Colon (tissue), 2 donors: ENCODE results near the gene ANGPTL2.

ENCODE experiments used
- FAIRE-seq: peaks from 2 replicates; lab custom pipeline; 2012; peaks lifted over from hg19 to GRCh38; lab: Jason Lieb, UNC
- donor health status: control.
- donor health status: control.

Gene ANGPTL2

DNA sequence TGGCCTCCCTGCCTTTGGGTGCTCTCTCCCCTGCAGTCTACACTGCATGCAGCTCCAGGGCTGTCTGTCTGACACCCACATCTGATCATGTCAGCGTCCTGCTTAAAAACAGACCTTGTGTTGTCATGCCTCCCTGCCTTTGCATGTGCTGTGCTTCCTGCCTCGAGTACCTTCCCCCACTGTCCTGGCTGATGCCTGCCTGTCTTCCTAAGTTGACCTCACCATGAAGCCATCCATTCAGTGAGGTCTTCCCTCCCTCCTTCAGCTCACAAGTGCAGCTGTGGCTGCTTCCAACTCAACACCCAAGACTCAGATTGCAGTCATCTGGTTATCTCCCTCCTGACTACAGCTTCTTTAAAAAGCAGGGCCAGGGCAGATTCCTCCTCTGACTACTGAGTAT lies 5.5 kb downstream of the ANGPTL2 start:
- no peak for FAIRE-seq

DNA sequence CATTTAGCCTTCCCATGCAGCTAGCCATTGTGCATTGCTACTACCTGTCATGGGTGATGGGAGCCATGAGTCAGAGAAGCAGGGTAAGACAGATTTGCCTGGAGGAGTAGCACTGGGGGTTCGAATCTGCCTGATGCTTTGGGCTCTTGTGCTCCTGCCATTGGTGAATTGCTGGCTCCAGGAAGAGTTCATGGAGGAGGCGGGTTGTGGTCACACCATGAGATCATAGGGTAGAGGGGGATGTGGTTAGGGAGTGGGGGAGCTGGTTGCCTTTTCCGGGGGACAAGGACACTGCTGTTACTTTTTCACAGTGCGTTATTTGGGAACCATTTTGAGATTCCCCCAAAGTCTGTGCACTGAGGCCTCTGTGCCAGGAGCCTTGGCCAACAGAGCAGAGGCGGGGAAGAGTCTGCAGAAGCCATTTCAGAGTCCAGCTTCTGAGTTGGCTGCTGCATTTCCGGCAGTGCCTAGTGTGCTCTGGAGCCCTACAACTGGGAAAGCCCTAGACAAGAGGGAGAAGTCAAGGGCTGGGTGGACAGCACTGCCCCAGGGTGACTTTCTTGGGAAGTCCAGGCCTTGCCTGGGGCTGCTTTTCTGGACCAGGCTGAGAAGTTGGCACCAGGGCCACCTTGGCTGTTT lies 6.2 kb downstream of the ANGPTL2 start:
- FAIRE-seq: no peak

DNA sequence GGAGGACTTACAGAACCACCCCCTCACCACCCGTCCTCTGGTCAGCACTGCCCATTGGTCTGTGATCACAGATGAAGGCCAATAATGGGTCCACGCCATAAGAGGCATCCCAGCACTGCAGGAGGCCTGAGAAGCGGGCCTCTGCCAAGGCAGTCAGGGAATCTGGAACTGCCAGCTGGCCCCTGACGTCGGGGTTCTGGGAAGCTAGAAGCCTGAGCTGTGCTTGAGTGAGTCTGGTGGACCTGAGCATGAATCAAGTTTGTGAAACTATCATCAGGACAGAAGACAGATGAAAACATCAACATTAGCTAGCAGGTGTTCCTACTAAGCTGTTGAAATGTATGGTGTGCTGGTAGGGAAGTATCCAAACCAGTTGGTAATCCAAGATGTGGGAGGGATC lies 7.8 kb downstream of the ANGPTL2 start:
- FAIRE-seq: no peak

- FAIRE-seq: no peak
These were observed 9.1 kb downstream of the ANGPTL2 start for GRCh38 chr9:127113191-127113972.

DNA sequence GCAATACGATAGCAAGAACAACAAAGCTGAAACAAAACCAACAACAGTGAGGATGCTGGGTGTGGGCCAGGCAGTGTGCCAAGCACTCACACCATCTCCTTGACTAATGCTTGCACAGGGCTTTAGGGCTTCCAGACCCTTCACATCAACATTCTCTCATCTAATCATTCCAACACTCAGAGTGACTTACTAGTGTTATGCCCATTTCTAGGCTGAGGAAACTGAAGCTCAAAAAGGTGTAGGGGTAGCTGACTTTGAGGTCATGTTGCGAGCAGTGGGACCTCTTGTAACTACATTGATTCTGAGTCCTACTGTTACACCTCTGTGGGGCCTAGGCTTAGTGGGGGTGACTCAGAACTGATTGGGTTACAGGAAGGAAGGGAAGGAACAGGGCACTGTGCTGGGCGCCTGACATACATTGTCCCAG lies 9.7 kb downstream of the ANGPTL2 start:
- no peak for FAIRE-seq

DNA sequence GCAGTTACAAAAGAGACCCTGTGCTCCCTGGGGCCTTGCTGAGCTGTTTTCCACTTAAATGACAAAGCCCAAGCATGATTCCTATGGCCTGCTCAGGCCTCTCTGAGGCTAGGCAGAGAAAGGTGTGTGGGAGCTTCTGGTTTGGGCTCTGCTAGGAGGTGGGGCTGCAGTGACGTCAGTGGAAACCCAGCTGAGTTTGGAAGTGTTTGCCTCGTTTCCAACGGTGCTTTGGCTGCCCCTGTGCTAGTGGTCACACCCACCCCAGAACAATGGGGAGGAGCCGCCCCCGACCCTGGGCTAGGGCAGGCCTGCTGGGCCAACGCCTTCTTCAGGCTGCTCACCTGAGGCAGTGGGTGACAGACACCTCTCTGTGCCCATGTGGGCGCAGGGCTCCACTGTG lies 10.4 kb downstream of the ANGPTL2 start:
- no peak for FAIRE-seq

DNA sequence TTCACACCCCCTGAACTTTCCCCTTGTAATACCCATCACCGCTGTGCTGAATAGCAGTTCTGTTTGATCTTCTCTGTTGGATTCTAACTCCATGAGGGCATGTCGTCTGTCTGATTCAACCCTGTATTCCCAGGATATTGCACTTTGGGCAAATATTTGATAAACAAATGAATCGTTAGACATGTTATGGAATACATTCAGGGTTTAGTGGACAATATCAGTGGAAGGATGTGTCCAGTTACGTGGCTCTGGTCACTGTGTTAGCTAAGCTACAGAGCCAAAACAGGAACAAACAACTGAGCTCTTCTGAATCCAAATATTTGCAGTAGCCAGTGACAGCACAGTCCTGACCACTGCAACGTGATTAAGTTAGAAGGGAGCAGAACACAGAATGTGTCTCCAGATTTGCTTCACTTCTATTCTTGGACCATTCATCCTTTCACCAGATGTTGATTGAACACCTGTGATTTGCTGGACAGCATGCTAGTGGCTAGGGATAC lies 13.2 kb downstream of the ANGPTL2 start:
- FAIRE-seq: no peak

- FAIRE-seq: no peak
These were observed 14.2 kb downstream of the ANGPTL2 start for GRCh38 chr9:127107929-127108876.

- FAIRE-seq: no peak
These were observed 15.1 kb downstream of the ANGPTL2 start for GRCh38 chr9:127107171-127107928.

DNA sequence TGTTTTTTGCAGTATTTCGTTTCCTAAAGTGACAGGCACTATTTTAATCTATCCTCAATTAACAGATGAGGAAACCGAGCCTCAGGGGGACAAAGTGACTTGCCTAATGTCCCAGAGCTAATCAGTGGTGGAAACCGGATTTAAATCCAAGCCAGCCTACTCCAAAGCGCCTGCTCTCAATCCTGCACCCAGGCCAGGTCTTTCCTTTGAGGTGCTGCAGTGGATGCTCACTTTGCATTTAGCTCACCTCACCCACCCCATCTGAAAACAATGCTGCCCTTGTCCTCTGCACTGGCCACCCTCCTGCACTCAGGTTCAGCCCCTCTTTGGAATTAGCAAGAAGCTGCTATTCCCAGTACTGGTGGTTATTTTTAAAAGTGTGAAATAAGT lies 16.0 kb downstream of the ANGPTL2 start:
- FAIRE-seq: no peak

GRCh38 chr9:127105805-127106465 lies 16.5 kb downstream of the ANGPTL2 start:
- FAIRE-seq: no peak

DNA sequence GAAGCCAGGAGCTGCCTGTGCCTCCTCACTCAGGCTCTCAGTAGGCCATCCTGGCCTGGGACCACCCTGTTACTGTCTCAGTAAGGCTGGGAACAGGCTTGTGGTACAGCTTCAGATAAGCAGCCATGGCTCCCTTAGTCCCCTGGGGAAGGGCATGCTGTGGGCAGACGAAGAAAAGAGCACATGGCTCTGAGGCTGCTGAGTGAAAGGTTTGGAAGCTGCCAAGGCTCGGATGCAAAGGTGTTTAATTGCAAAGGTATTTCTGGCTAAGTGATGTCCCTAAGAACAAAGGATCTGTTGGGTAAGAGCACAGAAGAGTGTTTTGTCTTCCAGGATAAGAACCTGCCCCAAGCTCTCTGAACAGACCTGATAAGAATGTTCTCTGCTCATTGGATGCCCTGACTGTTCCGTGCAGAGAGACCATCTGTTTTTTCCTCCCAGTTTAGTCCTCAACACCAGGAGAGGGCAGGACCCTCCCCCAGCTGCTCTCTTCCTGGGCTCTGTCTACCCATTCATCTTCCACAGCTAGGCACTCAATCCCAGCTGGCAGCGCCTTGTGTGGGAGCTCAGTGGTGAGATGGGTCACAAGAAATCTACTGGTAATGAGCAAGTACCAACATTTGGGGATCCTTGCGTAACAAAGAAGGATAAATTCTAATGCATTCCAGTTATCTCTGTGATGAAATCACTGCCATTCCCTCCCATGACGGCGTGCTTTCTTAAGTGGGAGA lies 17.7 kb downstream of the ANGPTL2 start:
- no peak for FAIRE-seq

DNA sequence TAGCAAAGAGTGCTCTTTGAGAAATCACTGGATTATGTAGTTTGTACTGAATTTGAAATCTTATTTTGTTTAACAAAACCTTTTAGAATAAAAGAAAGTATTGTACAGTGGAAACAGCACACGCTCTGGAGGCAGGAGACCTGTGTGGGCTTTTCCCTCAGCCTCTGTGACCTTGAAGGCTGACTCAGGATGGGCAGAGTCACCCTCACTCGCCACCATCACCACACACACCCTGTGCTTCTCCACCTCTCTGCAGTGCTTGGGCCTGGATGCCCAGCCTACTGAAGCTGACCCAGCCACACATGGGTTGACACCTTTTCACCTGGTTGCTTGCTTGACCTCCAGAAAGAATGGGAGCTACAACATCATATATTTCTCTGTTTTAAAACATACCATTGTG lies 19.6 kb downstream of the ANGPTL2 start:
- no peak for FAIRE-seq

DNA sequence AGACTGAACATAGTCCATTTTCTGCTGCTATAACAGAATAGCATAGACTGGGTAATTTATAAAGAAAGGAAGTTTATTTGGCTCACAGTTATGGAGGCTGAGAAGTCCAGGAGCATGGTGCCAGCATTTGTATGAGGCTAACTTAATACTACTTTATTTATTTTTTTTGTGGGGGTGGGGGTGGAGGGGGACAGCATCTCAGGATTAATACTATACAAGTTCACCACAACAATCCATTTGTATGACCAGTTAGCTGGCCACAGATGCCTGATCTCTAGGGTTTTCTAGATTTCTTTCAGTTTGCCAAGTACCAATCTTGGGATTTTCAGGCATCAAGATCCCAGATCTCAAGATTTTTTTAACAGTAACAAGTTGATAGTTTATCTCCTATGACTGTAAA lies 20.3 kb downstream of the ANGPTL2 start:
- FAIRE-seq: no peak

GRCh38 chr9:127099664-127100063 lies 22.8 kb downstream of the ANGPTL2 start:
- FAIRE-seq: no peak

GRCh38 chr9:127098916-127099553 lies 23.4 kb downstream of the ANGPTL2 start:
- no peak for FAIRE-seq

GRCh38 chr9:127097683-127098082 lies 24.8 kb downstream of the ANGPTL2 start:
- FAIRE-seq: no peak

- no peak for FAIRE-seq
These were observed 26.2 kb downstream of the ANGPTL2 start for GRCh38 chr9:127096208-127096607.

GRCh38 chr9:127095411-127095810 lies 27.0 kb downstream of the ANGPTL2 start:
- no peak for FAIRE-seq
